Fibroblast of lung (primary cell): Measurements from ENCODE around the gene NMUR1. TPM values are rescaled to one million over a fixed set of nuclear protein-coding genes. Genes with fewer than 3 reads are reported as not detected.

Source experiments
- DNase-seq, 2 donors: peaks; one replicate each; pipeline versions ENCODE4 v3.0.0 to v3.0.0-alpha.2; 2010; ENCODE audit warnings: low read depth in 2 of 2
- H2AFZ ChIP-seq: 2 replicates; pipeline ENCODE4 v1.5.1; 2012; ENCODE audit warnings: low read length, control low read depth, inconsistent platforms
- H3K27ac ChIP-seq: 2 replicates; pipeline ENCODE4 v1.5.1; 2011; ENCODE audit warnings: low read length, control low read depth; ENCODE audit not compliant: insufficient read depth
- H3K27me3 ChIP-seq: 2 replicates; pipeline ENCODE4 v1.5.1; 2011; ENCODE audit warnings: mild to moderate bottlenecking, low read length; ENCODE audit not compliant: control insufficient read depth, insufficient read depth
- H3K36me3 ChIP-seq: 2 replicates; pipeline ENCODE4 v1.5.1; 2011; ENCODE audit warnings: low read length; ENCODE audit not compliant: control insufficient read depth, insufficient read depth
- H3K4me1 ChIP-seq: 2 replicates; pipeline ENCODE4 v1.5.1; 2011; ENCODE audit warnings: low read length; ENCODE audit not compliant: control insufficient read depth, insufficient read depth; ENCODE audit errors: extremely low read depth
- H3K4me2 ChIP-seq: 2 replicates; pipeline ENCODE4 v1.5.1; 2011; ENCODE audit warnings: low read length, control low read depth; ENCODE audit not compliant: insufficient read depth; ENCODE audit errors: extremely low read depth
- H3K4me3 ChIP-seq, 4 experiments: fragments of 200-600 bp in 1 of 4; sonication (generic) in 1 of 4; replicated peaks in 1 of 4; 2 replicates each; pipeline ENCODE4 v1.5.1; 2011 to 2016; ENCODE audit warnings: low read length in 4 of 4, low read depth in 3 of 4, mild to moderate bottlenecking in 3 of 4, control low read depth in 2 of 4, inconsistent platforms in 1 of 4, mixed read lengths in 1 of 4; ENCODE audit not compliant: insufficient read depth in 1 of 4; ENCODE audit errors: control extremely low read depth in 1 of 4
- H3K79me2 ChIP-seq: 2 replicates; pipeline ENCODE4 v1.5.1; 2012; ENCODE audit warnings: mild to moderate bottlenecking, low read length, inconsistent platforms; ENCODE audit not compliant: control insufficient read depth, insufficient read depth
- H3K9ac ChIP-seq: 2 replicates; pipeline ENCODE4 v1.5.1; 2011; ENCODE audit warnings: mild to moderate bottlenecking, low read length, control low read depth; ENCODE audit not compliant: insufficient read depth
- H3K9me3 ChIP-seq: 2 replicates; pipeline ENCODE4 v1.5.1; 2012; ENCODE audit warnings: low read depth, low read length; ENCODE audit not compliant: control insufficient read depth, insufficient read depth
- H4K20me1 ChIP-seq: 2 replicates; pipeline ENCODE4 v1.5.1; 2011; ENCODE audit warnings: low read length; ENCODE audit not compliant: control insufficient read depth, insufficient read depth; ENCODE audit errors: extremely low read depth
- CTCF ChIP-seq, 2 donors: IDR thresholded peaks in 1 of 2; conservative IDR thresholded peaks in 1 of 2; 1 replicate in 1 of 2; 2 replicates in 1 of 2; pipeline ENCODE4 v1.5.1; 2011 to 2012; ENCODE audit warnings: low read length in 2 of 2, control low read depth in 1 of 2, inconsistent platforms in 1 of 2, low read depth in 1 of 2, mild to moderate bottlenecking in 1 of 2
- EZH2 ChIP-seq: IDR thresholded peaks from 2 replicates; pipeline ENCODE4 v1.5.1; 2012; ENCODE audit warnings: low read length, control low read depth, mild to moderate bottlenecking; ENCODE audit errors: missing control alignments
- polyA plus RNA-seq, 2 donors: library from polyadenylated mRNA; depleted of rRNA in 1 of 2; stranded (reverse) in 1 of 2; unstranded in 1 of 2; fragments of >200 nt; gene quantifications; 2 replicates each; pipeline ENCODE4 v1.2.1, GENCODE V29; 2011 to 2012; ENCODE audit warnings: missing spikeins in 1 of 2
- total RNA-seq: library from RNA; depleted of rRNA; stranded (reverse); fragments of >200 nt; gene quantifications from 2 replicates; pipeline ENCODE4 v1.2.1, GENCODE V29; 2014

The NMUR1 gene
- total and polyA plus RNA-seq, 2 donors (not counting 1 experiment from before 2014, with no cell fraction given), result 0.01 to 0.50 TPM

- no peaks in the 10 kb centered on the region for H4K20me1 ChIP-seq
- H2AFZ ChIP-seq, result no peak overlapping the region
- DNase-seq, result no peak
- H3K36me3 ChIP-seq, result no peaks in the 10 kb centered on the region
- no peak overlapping the region for H3K27ac ChIP-seq
- no peak overlapping the region for H3K4me2 ChIP-seq
- H3K9me3 ChIP-seq, result no peaks in the 10 kb centered on the region
- no peak overlapping the region for H3K4me3 ChIP-seq
- peaks cover 2% of the 10 kb centered on the region for H3K27me3 ChIP-seq
- peaks cover 2% of the 10 kb centered on the region for H3K4me1 ChIP-seq
- H3K9ac ChIP-seq, result no peak overlapping the region
- no peaks in the 10 kb centered on the region for H3K79me2 ChIP-seq
- TF ChIP-seq CTCF (conservative IDR thresholded peaks at IDR 0.05 in 1 of 2, IDR thresholded peaks at IDR 0.05 in 1 of 2; ENCODE audit: low read depth in 1 of 2, low read length in 2 of 2) (no peak), EZH2 (no peak)
Observed at GRCh38 chr2:231548752-231549151, 18.5 kb upstream of the NMUR1 start.

GRCh38 chr2:231547315-231548110, 17.3 kb upstream of the NMUR1 start:
- no peaks in the 10 kb centered on the region for H3K9me3 ChIP-seq
- no peak overlapping the region for H3K9ac ChIP-seq
- no peaks in the 10 kb centered on the region for H4K20me1 ChIP-seq
- H3K36me3 ChIP-seq, result no peaks in the 10 kb centered on the region
- no peaks in the 10 kb centered on the region for H3K79me2 ChIP-seq
- peaks cover 2% of the 10 kb centered on the region for H3K4me1 ChIP-seq
- DNase-seq, result no peak
- peaks cover 2% of the 10 kb centered on the region for H3K27me3 ChIP-seq
- no peak overlapping the region for H3K27ac ChIP-seq
- H3K4me3 ChIP-seq, result no peak overlapping the region
- TF ChIP-seq EZH2 (no peak), CTCF (conservative IDR thresholded peaks at IDR 0.05 in 1 of 2, IDR thresholded peaks at IDR 0.05 in 1 of 2; ENCODE audit: low read depth in 1 of 2, low read length in 2 of 2) (no peak)
- H3K4me2 ChIP-seq, result no peak overlapping the region
- no peak overlapping the region for H2AFZ ChIP-seq

GRCh38 chr2:231546014-231546715, 15.9 kb upstream of the NMUR1 start:
- Histone ChIP-seq H3K27ac (no peak overlapping the region), H3K9ac (no peak overlapping the region), H3K9me3 (no peaks in the 10 kb centered on the region), H3K4me1 (peaks cover 2% of the 10 kb centered on the region), H3K4me3 (no peak overlapping the region), H2AFZ (no peak overlapping the region), H3K79me2 (no peaks in the 10 kb centered on the region), H3K36me3 (no peaks in the 10 kb centered on the region), H4K20me1 (no peaks in the 10 kb centered on the region), H3K27me3 (peaks cover 2% of the 10 kb centered on the region), H3K4me2 (no peak overlapping the region)
- no peak for DNase-seq
- no peak for TF ChIP-seq EZH2
- no peak for TF ChIP-seq CTCF (conservative IDR thresholded peaks at IDR 0.05 in 1 of 2, IDR thresholded peaks at IDR 0.05 in 1 of 2; ENCODE audit: low read depth in 1 of 2, low read length in 2 of 2)
